HepG2 (cell line): ENCODE measurements around the gene OSBPL5. TPM values are rescaled to one million over a fixed set of nuclear protein-coding genes. Genes with fewer than 3 reads are reported as not detected.

Source experiments
- ATAC-seq: fragments of 200-7000 bp; cut with Tn5 transposase; 3 replicates; pipeline ENCODE4 v1.9.1; 2020; ENCODE audit warnings: mild to moderate bottlenecking, moderate library complexity
- BruUV-seq: library from RNA; stranded (reverse); fragments of 400-500 nt; replicated peaks from 2 replicates; lab custom pipeline; 2021; lab: Mats Ljungman, UMichigan
- CTCF ChIA-PET: fragments of 300-600 bp; formaldehyde crosslinking; extraction: SDS; loops from one replicate; lab custom pipeline; 2021; ENCODE audit warnings: low total read pairs, inconsistent platforms, low intra/inter-chr PET ratio; lab: Yijun Ruan, JAX
- POLR2A ChIA-PET: fragments of 350-600 bp; sonication (Branson Sonifier 250); formaldehyde crosslinking; loops from one replicate; lab custom pipeline; 2020; ENCODE audit warnings: antibody characterized with exemption, inconsistent platforms; lab: Yijun Ruan, JAX
- DNase-seq: peaks from one replicate; pipeline ENCODE4 v3.0.0-alpha.2; 2015; ENCODE audit warnings: low spot score
- FAIRE-seq: peaks from 3 replicates; lab custom pipeline; 2011; peaks lifted over from hg19 to GRCh38; lab: Jason Lieb, UNC
- H2AFZ ChIP-seq: one replicate; pipeline ENCODE4 v1.6.1; 2011; ENCODE audit warnings: low read length, inconsistent platforms
- H3K27ac ChIP-seq: fragments of 300-600 bp; 3 replicates; pipeline ENCODE4 v1.8.0; 2011; ENCODE audit warnings: mixed run types, mild to moderate bottlenecking, mixed read lengths, low read length, inconsistent platforms; ENCODE audit not compliant: insufficient read depth; ENCODE audit errors: extremely low read length
- H3K27me3 ChIP-seq, 2 experiments: fragments of 200-600 bp in 1 of 2; 2 replicates in 1 of 2; 3 replicates in 1 of 2; pipeline versions ENCODE4 v1.6.0 to v1.8.0; 2011; ENCODE audit warnings: low read length in 2 of 2, mild to moderate bottlenecking in 2 of 2, moderate library complexity in 2 of 2, inconsistent platforms in 1 of 2; ENCODE audit not compliant: insufficient read depth in 2 of 2, control insufficient read depth in 1 of 2
- H3K36me3 ChIP-seq, 2 experiments: fragments of 200-600 bp in 1 of 2; replicated peaks in 1 of 2; 2 replicates in 1 of 2; 3 replicates in 1 of 2; pipeline versions ENCODE4 v1.5.1 to v1.8.0; 2011; ENCODE audit warnings: low read length in 2 of 2, inconsistent platforms in 1 of 2; ENCODE audit not compliant: insufficient read depth in 2 of 2, control insufficient read depth in 1 of 2
- H3K4me1 ChIP-seq: 2 replicates; pipeline ENCODE4 v1.5.1; 2012; ENCODE audit warnings: low read length, inconsistent platforms; ENCODE audit not compliant: insufficient read depth
- H3K4me2 ChIP-seq: 2 replicates; pipeline ENCODE4 v1.6.0; 2011; ENCODE audit warnings: low read depth, low read length, inconsistent platforms
- H3K4me3 ChIP-seq, 3 experiments: fragments of 200-600 bp in 1 of 3; sonication (generic), shearing (Covaris generic) in 1 of 3; replicated peaks in 1 of 3; 2 replicates each; pipeline ENCODE4 v1.5.1; 2011 to 2016; ENCODE audit warnings: low read length in 3 of 3, inconsistent platforms in 2 of 3, low read depth in 2 of 3, mild to moderate bottlenecking in 2 of 3, control low read depth in 1 of 3, mixed read lengths in 1 of 3; ENCODE audit not compliant: insufficient read depth in 1 of 3
- H3K79me2 ChIP-seq: one replicate; pipeline ENCODE4 v1.6.1; 2011; ENCODE audit warnings: low read length, inconsistent platforms; ENCODE audit not compliant: insufficient read depth
- H3K9ac ChIP-seq: 2 replicates; pipeline ENCODE4 v1.6.0; 2011; ENCODE audit warnings: mild to moderate bottlenecking, low read depth, low read length, inconsistent platforms; ENCODE audit not compliant: insufficient read depth
- H3K9me3 ChIP-seq: 2 replicates; pipeline ENCODE4 v1.5.1; 2012; ENCODE audit warnings: mild to moderate bottlenecking, low read length
- H4K20me1 ChIP-seq: 2 replicates; pipeline ENCODE4 v1.6.0; 2011; ENCODE audit warnings: inconsistent platforms, mild to moderate bottlenecking, low read length, moderate library complexity; ENCODE audit not compliant: insufficient read depth
- CBFB ChIP-seq: sonication (generic); formaldehyde crosslinking; IDR thresholded peaks from 2 replicates; pipeline ENCODE4 v1.4.0; 2020; ENCODE audit warnings: missing genetic modification reagents
- DBP ChIP-seq: sonication (generic); formaldehyde crosslinking; IDR thresholded peaks from 2 replicates; pipeline ENCODE4 v1.4.0; 2020; ENCODE audit warnings: missing genetic modification reagents; ENCODE audit errors: not compliant biosample characterization
- DNMT3B ChIP-seq: conservative IDR thresholded peaks from 2 replicates; pipeline ENCODE4 v1.6.1; 2016; ENCODE audit warnings: missing biosample characterization, control low read depth
- EP300 ChIP-seq, 3 experiments: sonication (generic) in 1 of 3; formaldehyde crosslinking in 1 of 3; IDR thresholded peaks; 2 replicates each; pipeline versions ENCODE4 v1.5.1 to v1.6.1; 2011 to 2020; ENCODE audit warnings: low read depth in 2 of 3, low read length in 2 of 3, borderline replicate concordance in 1 of 3, improper control_type of control experiment in 1 of 3, mild to moderate bottlenecking in 1 of 3, missing genetic modification reagents in 1 of 3, moderate library complexity in 1 of 3
- MXD4 ChIP-seq: IDR thresholded peaks from 2 replicates; pipeline ENCODE4 v1.6.1; 2016; ENCODE audit warnings: mild to moderate bottlenecking, missing biosample characterization, missing genetic modification reagents
- NPAS2 ChIP-seq: sonication (generic); formaldehyde crosslinking; IDR thresholded peaks from 2 replicates; pipeline ENCODE4 v1.8.0; 2022; ENCODE audit warnings: mild to moderate bottlenecking, missing genetic modification reagents, borderline replicate concordance
- PCBP2 ChIP-seq: fragments of 200-400 bp; formaldehyde crosslinking; optimal IDR thresholded peaks from 2 replicates; pipeline ENCODE3; 2018; ENCODE audit warnings: low read length, low read depth; ENCODE audit not compliant: poor library complexity, severe bottlenecking
- TBL1XR1 ChIP-seq: fragments of 150-350 bp; IDR thresholded peaks from 2 replicates; pipeline ENCODE4 v1.6.1; 2014; ENCODE audit warnings: borderline replicate concordance, low read length; ENCODE audit not compliant: partially characterized antibody
- THRA ChIP-seq: sonication (generic); formaldehyde crosslinking; IDR thresholded peaks from 2 replicates; pipeline ENCODE4 v1.4.0; 2020; ENCODE audit warnings: missing genetic modification reagents, borderline replicate concordance
- U2AF2 ChIP-seq: fragments of 200-400 bp; formaldehyde crosslinking; IDR thresholded peaks from 2 replicates; pipeline ENCODE4 v1.6.1; 2017; ENCODE audit warnings: low read depth, mild to moderate bottlenecking, low read length
- ZNF232 ChIP-seq: sonication (generic); formaldehyde crosslinking; IDR thresholded peaks from 2 replicates; pipeline ENCODE4 v1.4.0; 2020; ENCODE audit warnings: missing genetic modification reagents, borderline replicate concordance
- ZNF256 ChIP-seq: sonication (generic); formaldehyde crosslinking; conservative IDR thresholded peaks from 2 replicates; pipeline ENCODE4 v1.4.0; 2020; ENCODE audit warnings: missing genetic modification reagents
- ZNF280B ChIP-seq: sonication (generic); formaldehyde crosslinking; IDR thresholded peaks from 2 replicates; pipeline ENCODE4 v1.5.0; 2020; ENCODE audit warnings: missing genetic modification reagents, mild to moderate bottlenecking, borderline replicate concordance
- ZNF572 ChIP-seq: sonication (generic); formaldehyde crosslinking; IDR thresholded peaks from 2 replicates; pipeline ENCODE4 v1.5.1; 2020; ENCODE audit warnings: mild to moderate bottlenecking, missing genetic modification reagents
- ZNF800 ChIP-seq: sonication (generic); formaldehyde crosslinking; IDR thresholded peaks from 2 replicates; pipeline ENCODE4 v1.4.0; 2020; ENCODE audit warnings: missing genetic modification reagents
- ZNF850 ChIP-seq: sonication (generic); formaldehyde crosslinking; conservative IDR thresholded peaks from 2 replicates; pipeline ENCODE4 v1.9.0; 2021; ENCODE audit warnings: mild to moderate bottlenecking, missing genetic modification reagents
- WGBS: methylation state at CpG from one replicate; pipeline ENCODE4 v1.1.6; 2017; ENCODE audit warnings: low lambda C conversion rate; 5-methylcytosine and 5-hydroxymethylcytosine counted together
- in situ Hi-C: cut with HindIII; loops from 2 replicates; pipeline ENCODE4 v1.10.0; 2017; ENCODE audit warnings: low pct_unique_long_range_greater_than_20kb; ENCODE audit not compliant: extremely low pct_ligation_motif_present
- intact Hi-C: fragments of 100-400 bp; cut with micrococcal nuclease; formaldehyde crosslinking; loops from one replicate; pipeline ENCODE4 v1.10.0; 2022; ENCODE audit not compliant: unreplicated experiment
- polyA plus RNA-seq, 8 experiments: library from polyadenylated mRNA; depleted of rRNA in 3 of 8; stranded (reverse) in 7 of 8; unstranded in 1 of 8; fragments of >200 nt; fragmentation: Illumina TruSeq in 4 of 8; extraction: Trizol in 4 of 8; gene quantifications; 2 replicates each; pipeline versions ENCODE4 v1.2.1 to v1.2.3, GENCODE V29; 2011 to 2016; ENCODE audit warnings: low read depth in 4 of 8, missing spikeins in 1 of 8, mixed read lengths in 1 of 8; ENCODE audit not compliant: insufficient read depth in 1 of 8
- total RNA-seq, 5 experiments: library from RNA; depleted of rRNA; stranded (reverse); fragments of >200 nt; fragmentation: Illumina TruSeq; extraction: Trizol; gene quantifications; 2 replicates each; pipeline ENCODE4 v1.2.3, GENCODE V29; 2016; ENCODE audit warnings: low read depth in 1 of 5

OSBPL5 gene
- total and polyA plus RNA-seq, 2 of the 13 experiments (the other 11 are each of a cell fraction or from before 2014, with no cell fraction given): not detected

- BruUV-seq: no TSS peak
- in situ Hi-C loops: no loop called here
- Histone ChIP-seq H3K4me1 (no peaks in the 10 kb centered on the region), H3K27ac (no peak overlapping the region), H3K79me2 (no peaks in the 10 kb centered on the region), H2AFZ (no peak overlapping the region), H3K9me3 (no peaks in the 10 kb centered on the region), H3K4me3 (no peak overlapping the region), H3K4me2 (no peak overlapping the region), H3K36me3 (no peaks in the 10 kb centered on the region), H3K27me3 (peaks cover 17 to 93% of the 10 kb centered on the region in 2 experiments), H3K9ac (no peak overlapping the region), H4K20me1 (no peaks in the 10 kb centered on the region; the same call in 1 of the 2 replicates)
- no peak for FAIRE-seq
- ATAC-seq: no peak
- CTCF ChIA-PET: no interaction called here
- POLR2A ChIA-PET: no interaction called here
- intact Hi-C loops: no loop called here
- WGBS: 14% methylated on average over 2 of the region's 22 CpGs
- no peak for DNase-seq
- TF ChIP-seq DBP (CRISPR knock-in tag): no peak
- TF ChIP-seq THRA (CRISPR knock-in tag): no peak
- no peak for TF ChIP-seq DNMT3B (CRISPR knock-in tag)
- TF ChIP-seq ZNF800 (CRISPR knock-in tag): no peak
- no peak for TF ChIP-seq U2AF2
- no peak for TF ChIP-seq ZNF572 (CRISPR knock-in tag)
- TF ChIP-seq ZNF232 (CRISPR knock-in tag): no peak
- no peak for TF ChIP-seq ZNF280B (CRISPR knock-in tag)
- no peak for TF ChIP-seq ZNF850 (CRISPR knock-in tag)
- TF ChIP-seq PCBP2: no peak
- no peak for TF ChIP-seq EP300 (IDR thresholded peaks at IDR 0.05; ENCODE audit: low read depth in 2 of 2, low read length in 2 of 2)
- no peak for TF ChIP-seq EP300 (CRISPR knock-in tag; IDR thresholded peaks at IDR 0.05; ENCODE audit: borderline replicate concordance)
- no peak for TF ChIP-seq ZNF256 (CRISPR knock-in tag)
- TF ChIP-seq TBL1XR1: no peak
- TF ChIP-seq NPAS2 (CRISPR knock-in tag): no peak
- TF ChIP-seq MXD4 (CRISPR knock-in tag): no peak
- no peak for TF ChIP-seq CBFB (CRISPR knock-in tag)
Observed at GRCh38 chr11:3157381-3158130, 7.6 kb downstream of the OSBPL5 start.
